Suprapubic skin (tissue), 4 donors: ENCODE results near the gene NQO2. TPM values are rescaled to one million over a fixed set of nuclear protein-coding genes. Genes with fewer than 3 reads are reported as not detected.

Experiments
- DNase-seq, 2 donors: peaks; one replicate each; pipeline ENCODE4 v3.0.0-alpha.2; 2019; ENCODE audit warnings: low spot score in 2 of 2
- H3K27ac ChIP-seq: fragments of 200-600 bp; sonication (generic); one replicate; pipeline ENCODE4 v1.5.1; 2019
- H3K27me3 ChIP-seq: fragments of 200-600 bp; sonication (generic); one replicate; pipeline ENCODE4 v1.5.1; 2019
- H3K36me3 ChIP-seq: fragments of 200-600 bp; sonication (generic); one replicate; pipeline ENCODE4 v1.5.1; 2019
- H3K4me1 ChIP-seq: fragments of 200-600 bp; sonication (generic); one replicate; pipeline ENCODE4 v1.5.1; 2019
- H3K4me3 ChIP-seq: fragments of 200-600 bp; sonication (generic); one replicate; pipeline ENCODE4 v1.5.1; 2019; ENCODE audit warnings: mild to moderate bottlenecking
- H3K9me3 ChIP-seq: fragments of 200-600 bp; sonication (generic); one replicate; pipeline ENCODE4 v1.5.1; 2019
- EP300 ChIP-seq: sonication (generic); formaldehyde crosslinking; IDR thresholded peaks from one replicate; pipeline ENCODE4 v1.6.1; 2017; ENCODE audit warnings: antibody characterized with exemption
- POLR2A ChIP-seq, 2 donors: fragments of 450-650 bp; IDR thresholded peaks; one replicate each; pipeline ENCODE4 v1.6.1; 2017; ENCODE audit warnings: antibody characterized with exemption in 2 of 2, mild to moderate bottlenecking in 2 of 2, moderate library complexity in 2 of 2
- POLR2AphosphoS5 ChIP-seq, 3 donors: sonication (generic); formaldehyde crosslinking; IDR thresholded peaks; one replicate each; pipeline ENCODE4 v1.6.1; 2017; ENCODE audit warnings: antibody characterized with exemption in 3 of 3
- WGBS: methylation state at CpG from one replicate; pipeline ENCODE4 v1.1.5; 2018; 5-methylcytosine and 5-hydroxymethylcytosine counted together
- total RNA-seq, 4 donors: library from RNA; depleted of rRNA; stranded (reverse); fragments of >200 nt; gene quantifications; one replicate each; pipeline ENCODE4 v1.1.0, GENCODE V29; 2016
- TF ChIP-seq, protein P1 (sequence below), 2 donors: fragments of 200-600 bp in 1 of 2; fragments of 450-650 bp in 1 of 2; sonication (generic) in 1 of 2; IDR thresholded peaks; one replicate each; pipeline ENCODE4 v1.5.1; 2016 to 2019; ENCODE audit warnings: antibody characterized with exemption in 2 of 2, mild to moderate bottlenecking in 1 of 2, moderate library complexity in 1 of 2

The NQO2 gene
- total RNA-seq, 4 donors from 2014 or later, result 22.8 to 40.4 (median 38.3) TPM

DNA sequence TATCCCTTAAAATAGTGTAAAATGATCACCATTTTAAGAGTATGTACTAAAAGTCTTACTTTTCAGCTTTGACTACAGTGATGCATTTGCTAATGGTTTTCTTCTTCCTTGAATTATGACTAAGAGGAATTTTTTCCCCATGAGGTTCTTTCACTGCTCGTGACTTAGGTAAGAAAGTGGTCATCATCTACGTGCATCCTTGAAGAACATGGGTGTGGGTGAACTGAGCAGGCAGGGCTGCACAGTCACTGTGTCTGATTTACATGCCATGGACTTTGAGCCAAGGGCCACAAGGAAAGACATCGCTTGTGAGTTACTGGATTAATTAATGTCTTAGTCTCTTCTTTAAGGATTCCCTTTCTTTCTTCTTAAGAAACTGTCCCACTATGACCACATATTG is 33.3 kb downstream of the NQO2 start:
- TF ChIP-seq EP300 (no peak), POLR2A (IDR thresholded peaks at IDR 0.05) (peak in 1 of 2 donors; percentile 9), POLR2AphosphoS5 (IDR thresholded peaks at IDR 0.05) (no peak)
- TF ChIP-seq, protein P1, sequence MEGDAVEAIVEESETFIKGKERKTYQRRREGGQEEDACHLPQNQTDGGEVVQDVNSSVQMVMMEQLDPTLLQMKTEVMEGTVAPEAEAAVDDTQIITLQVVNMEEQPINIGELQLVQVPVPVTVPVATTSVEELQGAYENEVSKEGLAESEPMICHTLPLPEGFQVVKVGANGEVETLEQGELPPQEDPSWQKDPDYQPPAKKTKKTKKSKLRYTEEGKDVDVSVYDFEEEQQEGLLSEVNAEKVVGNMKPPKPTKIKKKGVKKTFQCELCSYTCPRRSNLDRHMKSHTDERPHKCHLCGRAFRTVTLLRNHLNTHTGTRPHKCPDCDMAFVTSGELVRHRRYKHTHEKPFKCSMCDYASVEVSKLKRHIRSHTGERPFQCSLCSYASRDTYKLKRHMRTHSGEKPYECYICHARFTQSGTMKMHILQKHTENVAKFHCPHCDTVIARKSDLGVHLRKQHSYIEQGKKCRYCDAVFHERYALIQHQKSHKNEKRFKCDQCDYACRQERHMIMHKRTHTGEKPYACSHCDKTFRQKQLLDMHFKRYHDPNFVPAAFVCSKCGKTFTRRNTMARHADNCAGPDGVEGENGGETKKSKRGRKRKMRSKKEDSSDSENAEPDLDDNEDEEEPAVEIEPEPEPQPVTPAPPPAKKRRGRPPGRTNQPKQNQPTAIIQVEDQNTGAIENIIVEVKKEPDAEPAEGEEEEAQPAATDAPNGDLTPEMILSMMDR (IDR thresholded peaks at IDR 0.05), result no peak
- Histone ChIP-seq H3K9me3 (no peaks in the 10 kb centered on the region), H3K4me3 (no peak overlapping the region), H3K36me3 (no peaks in the 10 kb centered on the region), H3K4me1 (no peaks in the 10 kb centered on the region), H3K27ac (no peak overlapping the region), H3K27me3 (no peaks in the 10 kb centered on the region)
- no peak for DNase-seq
- 92% methylated on average over 3 of the region's 3 CpGs for WGBS

DNA sequence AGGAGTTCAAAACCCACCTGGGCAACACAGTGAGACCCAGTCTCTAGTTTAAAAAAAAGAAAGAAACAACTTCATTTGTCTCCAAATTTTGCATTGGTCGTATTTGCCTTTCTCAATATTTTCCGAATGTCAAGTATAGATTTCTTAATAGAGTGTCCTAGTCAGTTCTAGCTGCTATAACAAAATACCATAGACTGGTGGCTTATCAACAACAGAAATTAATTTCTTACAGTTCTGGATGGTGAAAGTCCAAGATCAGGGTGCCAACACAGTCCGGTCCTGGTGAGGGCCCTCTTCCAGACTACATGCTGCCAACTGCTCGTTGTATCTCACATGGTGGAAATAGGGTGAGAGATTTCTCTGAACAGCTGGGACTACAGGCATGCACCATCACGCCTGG is 34.0 kb downstream of the NQO2 start:
- TF ChIP-seq POLR2A (IDR thresholded peaks at IDR 0.05) (no peak), EP300 (no peak), POLR2AphosphoS5 (IDR thresholded peaks at IDR 0.05) (no peak)
- TF ChIP-seq, protein P1 (IDR thresholded peaks at IDR 0.05), result no peak

DNA sequence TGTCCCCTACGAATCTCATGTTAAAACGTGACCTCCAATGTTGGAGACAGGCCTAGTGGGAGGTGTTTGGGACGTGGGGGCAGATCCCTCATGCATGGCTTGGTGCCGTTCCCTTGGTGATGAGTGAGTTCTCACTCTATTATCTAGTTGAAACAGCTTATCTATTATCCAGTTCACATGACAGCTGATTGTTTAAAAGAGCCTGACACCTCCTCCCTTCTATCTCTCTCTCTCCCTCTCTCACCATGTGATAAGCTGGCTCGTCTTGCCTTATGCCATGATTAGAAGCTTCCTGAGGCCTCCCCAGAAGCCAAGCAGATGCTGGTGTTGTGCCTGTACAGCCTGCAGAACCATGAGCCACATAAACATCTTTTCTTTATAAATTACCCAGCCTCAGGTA is 35.7 kb downstream of the NQO2 start:
- no peak for DNase-seq
- no peak for TF ChIP-seq POLR2AphosphoS5 (IDR thresholded peaks at IDR 0.05)
- TF ChIP-seq EP300, result no peak
- TF ChIP-seq POLR2A (IDR thresholded peaks at IDR 0.05), result no peak
- TF ChIP-seq, protein P1 (IDR thresholded peaks at IDR 0.05), result no peak
- H3K4me3 ChIP-seq, result no peak overlapping the region
- no peaks in the 10 kb centered on the region for H3K9me3 ChIP-seq
- H3K4me1 ChIP-seq, result no peaks in the 10 kb centered on the region
- no peak overlapping the region for H3K27ac ChIP-seq
- no peaks in the 10 kb centered on the region for H3K27me3 ChIP-seq
- 65% methylated on average over 5 of the region's 5 CpGs for WGBS
- H3K36me3 ChIP-seq, result no peaks in the 10 kb centered on the region

More for the DNA sequence above, 34.0 kb downstream of the NQO2 start:
- Histone ChIP-seq H3K4me1 (no peaks in the 10 kb centered on the region), H3K27ac (no peak overlapping the region), H3K27me3 (no peaks in the 10 kb centered on the region), H3K4me3 (no peak overlapping the region), H3K36me3 (no peaks in the 10 kb centered on the region), H3K9me3 (no peaks in the 10 kb centered on the region)
- 94% methylated on average over 5 of the region's 5 CpGs for WGBS
- DNase-seq, result no peak

DNA sequence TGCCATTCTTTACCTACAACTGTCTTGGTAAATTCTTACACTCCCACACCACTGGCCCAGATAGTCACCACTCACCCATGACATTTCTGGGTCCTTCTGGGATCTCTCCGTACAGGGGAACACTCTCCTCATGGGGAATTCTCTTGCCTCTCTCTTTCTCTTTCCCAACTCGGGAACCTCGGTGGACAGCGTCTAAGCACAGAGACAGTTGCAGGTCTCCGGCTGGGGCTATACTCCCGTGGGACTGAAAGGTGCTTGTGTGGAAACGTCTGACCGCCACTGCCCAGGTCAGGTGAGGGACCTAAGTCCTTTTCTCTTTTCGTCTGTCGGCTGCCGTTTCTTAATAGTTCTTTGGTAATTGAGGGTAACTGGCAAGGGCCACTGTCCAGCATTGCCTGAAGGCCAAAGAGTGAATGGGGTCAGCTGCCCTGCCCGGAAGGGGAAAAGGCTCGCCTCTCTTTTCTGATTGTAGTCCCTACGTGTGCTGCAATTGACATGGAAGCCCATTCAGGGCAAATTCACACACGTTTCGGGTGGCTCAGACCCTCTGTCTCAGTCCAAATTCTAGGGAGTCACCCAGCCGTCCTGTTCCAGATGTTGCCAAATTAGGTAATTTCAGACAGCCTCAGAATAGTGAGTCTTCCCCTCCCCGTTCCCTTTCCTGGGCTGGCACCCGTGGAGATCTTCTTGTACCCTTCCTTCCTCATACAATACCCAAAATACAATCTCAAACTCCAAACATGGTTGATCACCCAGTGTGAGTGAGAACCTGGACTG is 37.4 kb downstream of the NQO2 start:
- no peaks in the 10 kb centered on the region for H3K9me3 ChIP-seq
- WGBS, result 77% methylated on average over 19 of the region's 19 CpGs
- H3K4me3 ChIP-seq, result no peak overlapping the region
- TF ChIP-seq EP300, result no peak
- no peak for TF ChIP-seq POLR2AphosphoS5 (IDR thresholded peaks at IDR 0.05)
- no peak for TF ChIP-seq POLR2A (IDR thresholded peaks at IDR 0.05)
- TF ChIP-seq, protein P1 (IDR thresholded peaks at IDR 0.05), result no peak
- no peaks in the 10 kb centered on the region for H3K27me3 ChIP-seq
- H3K36me3 ChIP-seq, result no peaks in the 10 kb centered on the region
- no peak overlapping the region for H3K27ac ChIP-seq
- DNase-seq, result no peak
- H3K4me1 ChIP-seq, result no peaks in the 10 kb centered on the region

DNA sequence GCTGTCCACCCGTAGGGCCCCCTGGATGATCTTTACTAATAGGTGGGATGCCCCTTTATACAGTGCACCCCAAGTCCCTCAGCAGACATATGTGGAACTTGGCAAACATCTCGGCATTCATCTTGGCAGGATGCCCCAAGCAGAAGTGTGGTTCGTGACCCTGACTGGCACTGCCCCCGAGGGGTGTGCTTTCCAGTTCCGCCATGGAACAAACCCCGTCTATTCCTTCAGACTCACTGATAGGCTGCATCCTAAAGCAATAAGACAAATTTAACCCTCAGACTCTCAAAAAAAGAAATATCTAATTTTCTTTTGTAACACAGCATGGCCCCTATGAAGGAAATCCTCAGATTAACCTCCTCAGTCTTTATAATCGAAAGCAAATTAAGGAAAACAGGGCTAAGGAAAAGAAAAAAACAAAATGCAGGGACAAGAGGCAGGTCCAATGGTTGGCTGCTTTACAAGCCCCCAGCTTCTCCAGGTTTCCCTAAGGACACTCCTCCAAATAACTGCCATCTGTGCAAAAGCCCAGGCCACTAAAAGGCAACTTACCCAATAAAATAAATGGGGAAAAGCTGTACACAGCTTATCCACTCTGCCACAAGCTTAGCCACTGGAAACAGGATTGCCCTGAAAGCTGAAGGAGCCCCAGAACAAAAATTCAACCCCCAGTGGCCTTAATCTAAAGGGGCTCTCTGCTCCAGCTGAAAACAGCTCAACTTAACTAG is 38.1 kb downstream of the NQO2 start:
- Histone ChIP-seq H3K4me1 (no peaks in the 10 kb centered on the region), H3K27ac (no peak overlapping the region), H3K9me3 (no peaks in the 10 kb centered on the region), H3K4me3 (no peak overlapping the region), H3K27me3 (no peaks in the 10 kb centered on the region), H3K36me3 (no peaks in the 10 kb centered on the region)
- DNase-seq, result no peak
- 52% methylated on average over 5 of the region's 7 CpGs for WGBS
- TF ChIP-seq POLR2A (IDR thresholded peaks at IDR 0.05) (no peak), EP300 (no peak), POLR2AphosphoS5 (IDR thresholded peaks at IDR 0.05) (no peak)
- TF ChIP-seq, protein P1 (IDR thresholded peaks at IDR 0.05), result no peak
